ENCODE measurements around the gene PCOLCE2. TPM values are rescaled to one million over a fixed set of nuclear protein-coding genes. Genes with fewer than 3 reads are reported as not detected.

Gene PCOLCE2
- total and polyA plus RNA-seq, 2 donors (not counting 3 experiments of a cell fraction or from before 2014, with no cell fraction given) = not detected

- no TSS peak for BruUV-seq (replicated peaks)
- H2AFZ ChIP-seq (ENCODE audit: low read depth, low read length) = no peak overlapping the region
- dilution Hi-C loops (cut with MboI; ENCODE audit: extremely low pct_ligation_motif_present, low sequenced_read_pairs) (no loop called here), intact Hi-C loops (cut with micrococcal nuclease) (no loop called here)
- no peaks in the 10 kb centered on the region for H3K9me1 ChIP-seq (replicated peaks; ENCODE audit: control insufficient read depth, extremely low read depth, insufficient read depth, low read length)
- H3K9ac ChIP-seq (replicated peaks; ENCODE audit: extremely low read depth, insufficient read depth, low read length) = no peak overlapping the region
- no peaks in the 10 kb centered on the region for H3K27me3 ChIP-seq (ENCODE audit: control insufficient read depth in 2 of 2, insufficient read depth in 2 of 2, low read length in 2 of 2)
- no peak for TF ChIP-seq EZH2 (IDR thresholded peaks at IDR 0.05; ENCODE audit: borderline replicate concordance, low read depth, low read length, severe bottlenecking)
- TF ChIP-seq MAX (IDR thresholded peaks at IDR 0.05; ENCODE audit: insufficient read depth, insufficient read length) = no peak
- TF ChIP-seq GATA2 (IDR thresholded peaks at IDR 0.05; ENCODE audit: insufficient read depth, insufficient read length, low read depth, low read length) = no peak
- TF ChIP-seq JUN (IDR thresholded peaks at IDR 0.05; ENCODE audit: borderline replicate concordance, insufficient read depth, insufficient read length, low read depth) = no peak
- no peak for TF ChIP-seq CTCF (IDR thresholded peaks at IDR 0.05; ENCODE audit: extremely low read depth in 1 of 2, insufficient read depth in 1 of 2, low read depth in 1 of 2, low read length in 2 of 2)
- TF ChIP-seq POLR2AphosphoS5 (IDR thresholded peaks at IDR 0.05; ENCODE audit: insufficient read depth, low read depth, low read length) = no peak
- TF ChIP-seq POLR2A (IDR thresholded peaks at IDR 0.05; ENCODE audit: low read depth, low read length) = no peak
- no peak for TF ChIP-seq FOS (IDR thresholded peaks at IDR 0.05; ENCODE audit: borderline replicate concordance, insufficient read depth, low read length)
- TF ChIP-seq MYC (IDR thresholded peaks at IDR 0.05; ENCODE audit: low read depth, low read length) = no peak
- no peaks in the 10 kb centered on the region for H3K4me1 ChIP-seq (ENCODE audit: control insufficient read depth, extremely low read depth, insufficient read depth, low read length)
- FAIRE-seq (no peak), DNase-seq (ENCODE audit: low read depth, low spot score) (no peak)
- no peak overlapping the region for H3K4me2 ChIP-seq (ENCODE audit: insufficient read depth, low read length)
- no peaks in the 10 kb centered on the region for H3K9me3 ChIP-seq (replicated peaks; ENCODE audit: control insufficient read depth, insufficient read depth, low read length)
- no peaks in the 10 kb centered on the region for H3K36me3 ChIP-seq (ENCODE audit: control insufficient read depth in 2 of 2, extremely low read depth in 1 of 2, insufficient read depth in 2 of 2, low read length in 2 of 2)
- ChIA-PET POLR2A (no interaction called here), CTCF (no interaction called here)
- H3K4me3 ChIP-seq (replicated peaks in 1 of 3; ENCODE audit: insufficient read depth in 1 of 3, low read depth in 1 of 3, low read length in 3 of 3) = no peak overlapping the region
- H4K20me1 ChIP-seq (replicated peaks; ENCODE audit: control insufficient read depth, extremely low read depth, insufficient read depth, low read length) = no peaks in the 10 kb centered on the region
- H3K27ac ChIP-seq (ENCODE audit: insufficient read depth, low read depth, low read length) = no peak overlapping the region
- H3K79me2 ChIP-seq (ENCODE audit: control insufficient read depth, insufficient read depth, low read length) = no peaks in the 10 kb centered on the region
Measured at GRCh38 chr3:142802891-142803290, 86.0 kb downstream of the PCOLCE2 start.

Data from endothelial cell of umbilical vein (primary cell).